GM10266 (cell line): ENCODE measurements around the gene MYLK4.
A peak's percentile ranks its signal among the peaks of the same experiment; 100 is the strongest.
"Not testable (repeated sequence)": the region's sequence is repeated elsewhere in the genome, so short reads cannot be mapped to it uniquely, and the experiment has no call there.

Experiments
- DNase-seq: peaks from one replicate; pipeline ENCODE4 v3.0.0; 2012; ENCODE audit errors: extremely low spot score
- CTCF ChIP-seq: IDR thresholded peaks from 2 replicates; pipeline ENCODE4 v1.5.1; 2012; ENCODE audit warnings: mild to moderate bottlenecking, low read depth; ENCODE audit not compliant: control insufficient read depth, insufficient read depth; ENCODE audit errors: missing control alignments

The MYLK4 gene

DNA sequence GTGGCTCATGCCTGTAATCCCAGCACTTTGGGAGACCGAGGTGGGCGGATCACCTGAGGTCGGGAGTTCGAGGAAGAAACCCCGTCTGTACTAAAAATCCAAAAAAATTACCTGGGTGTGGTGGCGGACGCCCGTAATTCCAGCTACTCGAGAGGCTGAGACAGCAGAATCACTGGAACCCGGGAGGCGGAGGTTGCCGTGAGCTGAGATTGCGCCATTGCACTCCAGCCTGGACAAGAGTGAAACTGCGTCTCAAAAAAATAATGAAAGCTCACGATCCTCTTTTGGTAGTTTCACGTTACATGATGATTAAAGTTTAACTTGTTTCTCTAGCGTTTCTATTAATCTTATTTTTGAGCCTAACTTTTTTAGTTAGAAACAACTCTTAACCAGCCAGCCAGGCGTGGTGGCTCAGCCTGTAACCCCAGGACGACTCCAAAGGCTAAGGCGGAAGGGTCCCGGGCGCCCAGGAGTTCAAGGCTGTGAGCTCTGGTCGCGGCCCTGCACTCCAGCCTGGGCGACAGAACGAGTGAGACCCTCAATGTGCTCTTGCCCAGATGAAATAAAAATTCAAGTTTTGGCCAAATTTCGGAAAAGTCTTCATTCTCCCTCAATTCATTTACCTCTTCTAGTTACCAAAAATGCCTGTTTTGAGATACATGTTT is 13.3 kb upstream of the MYLK4 start:
- DNase-seq: no peak
- TF ChIP-seq CTCF: no peak

DNA sequence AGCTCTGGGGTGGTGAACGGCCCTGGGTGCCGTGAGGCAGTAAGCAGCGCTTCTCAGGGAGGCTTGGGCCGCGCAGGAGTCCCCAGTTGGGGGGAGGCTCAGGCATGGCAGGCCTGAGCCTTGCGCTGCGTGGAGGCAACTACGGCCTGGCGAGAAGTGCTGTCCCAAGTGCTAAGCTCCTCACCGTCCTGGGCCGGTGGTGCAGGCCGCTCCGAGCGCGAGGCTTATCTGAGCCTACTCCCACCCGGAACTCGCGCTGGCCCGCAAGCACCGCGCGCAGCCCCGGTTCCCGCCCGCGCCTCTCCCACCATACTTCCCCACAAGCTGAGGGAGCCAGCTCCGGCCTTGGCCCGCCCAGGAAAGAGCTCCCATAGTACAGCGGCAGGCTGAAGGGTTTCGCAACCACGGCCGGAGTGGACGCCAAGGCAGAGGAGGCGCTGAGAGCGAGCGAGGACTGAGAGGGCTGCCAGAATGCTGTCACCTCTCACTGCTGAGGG is 12.7 kb upstream of the MYLK4 start:
- no peak for DNase-seq
- no peak for TF ChIP-seq CTCF

- DNase-seq: not testable (repeated sequence)
Measured at GRCh38 chr6:2762868-2763267, 12.1 kb upstream of the MYLK4 start.

GRCh38 chr6:2760882-2761842 is 10.4 kb upstream of the MYLK4 start:
- DNase-seq: peak; percentile 32
- peak; percentile 42 for TF ChIP-seq CTCF

- no peak for TF ChIP-seq CTCF
- DNase-seq: no peak
Measured at GRCh38 chr6:2758980-2759379, 8.3 kb upstream of the MYLK4 start.

DNA sequence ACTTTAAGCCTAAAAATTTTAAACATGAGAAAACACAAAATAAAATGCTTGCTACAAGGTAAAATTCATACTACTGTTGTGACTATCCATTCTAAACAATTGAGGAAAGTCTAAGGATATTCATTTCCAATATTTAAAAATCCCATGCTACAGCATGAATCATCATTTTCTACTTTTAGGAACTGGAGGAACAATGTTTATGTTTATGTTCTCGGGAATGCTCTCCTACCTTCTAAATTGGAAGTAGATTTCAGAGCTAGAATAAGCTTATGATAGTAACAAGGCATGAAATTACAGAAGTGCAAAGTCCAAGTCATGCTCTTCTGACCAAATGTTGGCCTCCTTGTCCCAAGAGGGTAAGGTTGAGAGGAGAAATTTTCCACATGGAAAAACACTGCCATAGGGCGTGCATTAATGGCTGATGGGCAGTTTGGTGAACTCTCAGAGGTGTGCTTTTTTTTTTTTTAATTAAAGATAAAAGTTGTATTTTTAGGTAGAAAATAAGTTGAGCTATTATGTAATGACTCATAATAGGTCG is 6.0 kb upstream of the MYLK4 start:
- DNase-seq: no peak
- no peak for TF ChIP-seq CTCF

- no peak for TF ChIP-seq CTCF
- DNase-seq: no peak
Measured at GRCh38 chr6:2756241-2756640, 5.5 kb upstream of the MYLK4 start.
